ENCODE results near the gene TMEM9B. TPM values are rescaled to one million over a fixed set of nuclear protein-coding genes. Genes with fewer than 3 reads are reported as not detected.
"Not testable (repeated sequence)": the region's sequence is repeated elsewhere in the genome, so short reads cannot be mapped to it uniquely, and the experiment has no call there.

TMEM9B gene
- total RNA-seq, result 65.2 TPM

GRCh38 chr11:8964324-8965320, at the start of gene TMEM9B:
Gene TMEM9B, minus strand, starts transcription at chr11:8964442. Its CDS starts 129 bp downstream, at chr11:8964313.
- FAIRE-seq (no peak), DNase-seq (ENCODE audit: low spot score in 2 of 2) (peak; percentile 79 to 83)

- no peak for DNase-seq (ENCODE audit: low spot score in 2 of 2)
- FAIRE-seq, result no peak
These were observed 49.1 kb upstream of the TMEM9B start for GRCh38 chr11:9013373-9013772.

- FAIRE-seq; DNase-seq (ENCODE audit: low spot score in 2 of 2): not testable (repeated sequence)
These were observed 45.3 kb upstream of the TMEM9B start for GRCh38 chr11:9009538-9009937.

- DNase-seq (ENCODE audit: low spot score in 2 of 2), result no peak
- no peak for FAIRE-seq
These were observed 44.4 kb upstream of the TMEM9B start for GRCh38 chr11:9008661-9009060.

GRCh38 chr11:9008011-9008550, 43.8 kb upstream of the TMEM9B start:
- DNase-seq (ENCODE audit: low spot score in 2 of 2), result no peak
- FAIRE-seq, result no peak

- no peak for FAIRE-seq
- DNase-seq (ENCODE audit: low spot score in 2 of 2), result no peak
These were observed 40.8 kb upstream of the TMEM9B start for GRCh38 chr11:9005087-9005486.

GRCh38 chr11:9004183-9004926, 40.1 kb upstream of the TMEM9B start:
- FAIRE-seq, result no peak
- DNase-seq (ENCODE audit: low spot score in 2 of 2), result peak in 1 of 2 donors; percentile 37

- DNase-seq (ENCODE audit: low spot score in 2 of 2) (peak; percentile 75 to 88), FAIRE-seq (no peak)
These were observed 39.4 kb upstream of the TMEM9B start, which contains the start of gene NRIP3 for GRCh38 chr11:9003573-9004182. Gene NRIP3, minus strand, starts transcription at chr11:9004001. Its CDS starts 66 bp downstream, at chr11:9003935.

- FAIRE-seq, result no peak
These were observed 38.8 kb upstream of the TMEM9B start for GRCh38 chr11:9002920-9003572.

GRCh38 chr11:9001736-9002135, 37.5 kb upstream of the TMEM9B start:
- FAIRE-seq (no peak), DNase-seq (ENCODE audit: low spot score in 2 of 2) (no peak)

More at GRCh38 chr11:9002920-9003572, 38.8 kb upstream of the TMEM9B start:
- DNase-seq (ENCODE audit: low spot score in 2 of 2), result no peak

GRCh38 chr11:8998017-8998416, 33.8 kb upstream of the TMEM9B start:
- DNase-seq (ENCODE audit: low spot score in 2 of 2) (no peak), FAIRE-seq (no peak)

- no peak for FAIRE-seq
These were observed 33.2 kb upstream of the TMEM9B start for GRCh38 chr11:8997451-8997850.

GRCh38 chr11:8989453-8989852, 25.2 kb upstream of the TMEM9B start:
- DNase-seq (ENCODE audit: low spot score in 2 of 2), result peak in 1 of 2 donors; percentile 24
- no peak for FAIRE-seq

More at GRCh38 chr11:8997451-8997850, 33.2 kb upstream of the TMEM9B start:
- DNase-seq (ENCODE audit: low spot score in 2 of 2), result no peak

- DNase-seq (ENCODE audit: low spot score in 2 of 2) (no peak), FAIRE-seq (no peak)
These were observed 24.3 kb upstream of the TMEM9B start for GRCh38 chr11:8988329-8989234.

GRCh38 chr11:8987446-8987845, 23.2 kb upstream of the TMEM9B start:
- no peak for FAIRE-seq
- DNase-seq (ENCODE audit: low spot score in 2 of 2), result no peak

GRCh38 chr11:8986772-8987171, 22.5 kb upstream of the TMEM9B start:
- DNase-seq (ENCODE audit: low spot score in 2 of 2); FAIRE-seq: not testable (repeated sequence)

- no peak for FAIRE-seq
These were observed 21.2 kb upstream of the TMEM9B start for GRCh38 chr11:8985462-8985861.

GRCh38 chr11:8983552-8983951, 19.3 kb upstream of the TMEM9B start:
- DNase-seq (ENCODE audit: low spot score in 2 of 2), result no peak
- no peak for FAIRE-seq

More at GRCh38 chr11:8985462-8985861, 21.2 kb upstream of the TMEM9B start:
- no peak for DNase-seq (ENCODE audit: low spot score in 2 of 2)

GRCh38 chr11:8980485-8980884, 16.2 kb upstream of the TMEM9B start:
- FAIRE-seq, result no peak
- no peak for DNase-seq (ENCODE audit: low spot score in 2 of 2)

Measured in frontal cortex (tissue), 4 donors.